Skeletal muscle cell (primary cell): ENCODE results near the gene SAMD4A.

Experiments
- DNase-seq: peaks from one replicate; pipeline ENCODE4 v3.0.0-alpha.2; 2010; ENCODE audit warnings: low read depth
- H3K4me3 ChIP-seq: 2 replicates; pipeline ENCODE4 v1.5.1; 2011; ENCODE audit warnings: low read depth, mild to moderate bottlenecking, control low read depth, low read length, moderate library complexity

Gene SAMD4A

GRCh38 chr14:54803926-54804537 is 237.1 kb downstream of the SAMD4A start:
- H3K4me3 ChIP-seq = no peak overlapping the region
- no peak for DNase-seq

- DNase-seq = no peak
- H3K4me3 ChIP-seq = no peak overlapping the region
These were observed 237.7 kb downstream of the SAMD4A start for GRCh38 chr14:54804538-54805041.

- H3K4me3 ChIP-seq = no peak overlapping the region
- no peak for DNase-seq
These were observed 238.1 kb downstream of the SAMD4A start for GRCh38 chr14:54805070-54805444.

GRCh38 chr14:54805445-54806322 is 238.8 kb downstream of the SAMD4A start:
- H3K4me3 ChIP-seq = peak overlapping the region; percentile 8
- DNase-seq = peak; percentile 30

- DNase-seq = no peak
These were observed 239.7 kb downstream of the SAMD4A start for GRCh38 chr14:54806616-54807015.

GRCh38 chr14:54807428-54807827 is 240.5 kb downstream of the SAMD4A start:
- no peak for DNase-seq
- no peak overlapping the region for H3K4me3 ChIP-seq

More at GRCh38 chr14:54806616-54807015, 239.7 kb downstream of the SAMD4A start:
- H3K4me3 ChIP-seq = no peak overlapping the region

- no peak for DNase-seq
These were observed 241.0 kb downstream of the SAMD4A start for GRCh38 chr14:54807881-54808280.

GRCh38 chr14:54808326-54809161 is 241.6 kb downstream of the SAMD4A start:
- H3K4me3 ChIP-seq = no peak overlapping the region
- no peak for DNase-seq

More at GRCh38 chr14:54807881-54808280, 241.0 kb downstream of the SAMD4A start:
- H3K4me3 ChIP-seq = no peak overlapping the region

GRCh38 chr14:54809767-54810166 is 242.8 kb downstream of the SAMD4A start:
- DNase-seq = no peak
- no peak overlapping the region for H3K4me3 ChIP-seq

- H3K4me3 ChIP-seq = no peak overlapping the region
- DNase-seq = no peak
These were observed 245.7 kb downstream of the SAMD4A start for GRCh38 chr14:54812617-54813016.

- no peak for DNase-seq
- no peak overlapping the region for H3K4me3 ChIP-seq
These were observed 246.2 kb downstream of the SAMD4A start for GRCh38 chr14:54813081-54813480.

GRCh38 chr14:54814076-54814475 is 247.1 kb downstream of the SAMD4A start:
- no peak overlapping the region for H3K4me3 ChIP-seq
- no peak for DNase-seq

- H3K4me3 ChIP-seq = no peak overlapping the region
- DNase-seq = no peak
These were observed 248.1 kb downstream of the SAMD4A start for GRCh38 chr14:54815016-54815415.

GRCh38 chr14:54815515-54815914 is 248.6 kb downstream of the SAMD4A start:
- DNase-seq = no peak
- H3K4me3 ChIP-seq = no peak overlapping the region

- DNase-seq = no peak
- no peak overlapping the region for H3K4me3 ChIP-seq
These were observed 249.5 kb downstream of the SAMD4A start for GRCh38 chr14:54816450-54816849.

- no peak for DNase-seq
These were observed 250.6 kb downstream of the SAMD4A start for GRCh38 chr14:54817506-54817905.

GRCh38 chr14:54818201-54819133 is 251.5 kb downstream of the SAMD4A start:
- H3K4me3 ChIP-seq = no peak overlapping the region
- DNase-seq = peak; percentile 39

More at GRCh38 chr14:54817506-54817905, 250.6 kb downstream of the SAMD4A start:
- no peak overlapping the region for H3K4me3 ChIP-seq

- no peak overlapping the region for H3K4me3 ChIP-seq
- no peak for DNase-seq
These were observed 255.8 kb downstream of the SAMD4A start for GRCh38 chr14:54822685-54823084.
